ENCODE data around the gene GLP1R.
"Not testable (repeated sequence)": the region's sequence is repeated elsewhere in the genome, so short reads cannot be mapped to it uniquely, and the experiment has no call there.

GLP1R gene

DNA sequence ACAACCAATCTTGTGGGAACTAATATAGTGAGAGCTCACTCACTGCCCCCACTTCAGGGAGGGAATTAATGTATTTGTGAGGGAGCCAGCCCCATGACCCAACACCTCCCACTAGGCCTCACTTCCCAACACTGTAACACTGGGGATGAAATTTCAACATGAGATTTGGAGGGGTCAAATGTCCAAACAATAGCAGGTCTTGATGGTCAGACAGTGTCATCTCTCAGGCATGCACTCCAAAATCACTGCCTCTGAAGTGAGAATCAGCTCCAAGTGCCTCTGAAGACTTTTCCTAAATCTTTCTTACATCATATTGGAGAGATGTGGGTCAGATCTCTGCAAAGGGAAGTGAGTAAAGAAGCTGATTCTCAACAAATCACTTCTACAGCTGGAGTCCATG lies 80.3 kb downstream of the GLP1R start:
- DNase-seq (ENCODE audit: low read depth): no peak

GRCh38 chr6:39130691-39131090 lies 82.1 kb downstream of the GLP1R start:
- no peak for DNase-seq (ENCODE audit: low read depth)

DNA sequence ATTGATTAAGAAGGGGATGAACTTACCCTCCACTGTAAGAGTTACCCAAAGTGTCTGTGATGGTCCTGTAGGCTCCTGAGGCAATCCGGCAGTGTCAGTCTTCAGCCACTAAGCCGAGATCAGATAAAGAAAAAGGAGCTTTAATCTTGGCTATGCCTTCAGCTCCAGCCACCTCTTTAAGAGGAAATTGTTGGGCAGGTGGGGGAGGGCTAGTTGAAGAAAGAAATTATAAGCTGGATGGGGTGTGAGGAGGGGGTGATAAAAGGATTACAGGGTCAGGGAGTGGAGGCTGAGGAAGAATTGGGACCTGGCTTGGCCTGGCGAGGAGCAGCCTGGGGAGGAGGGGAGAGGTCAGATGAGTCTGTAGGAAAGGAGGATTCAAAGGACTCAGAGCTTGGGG lies 86.2 kb downstream of the GLP1R start:
- not testable (repeated sequence) for DNase-seq (ENCODE audit: low read depth)

DNA sequence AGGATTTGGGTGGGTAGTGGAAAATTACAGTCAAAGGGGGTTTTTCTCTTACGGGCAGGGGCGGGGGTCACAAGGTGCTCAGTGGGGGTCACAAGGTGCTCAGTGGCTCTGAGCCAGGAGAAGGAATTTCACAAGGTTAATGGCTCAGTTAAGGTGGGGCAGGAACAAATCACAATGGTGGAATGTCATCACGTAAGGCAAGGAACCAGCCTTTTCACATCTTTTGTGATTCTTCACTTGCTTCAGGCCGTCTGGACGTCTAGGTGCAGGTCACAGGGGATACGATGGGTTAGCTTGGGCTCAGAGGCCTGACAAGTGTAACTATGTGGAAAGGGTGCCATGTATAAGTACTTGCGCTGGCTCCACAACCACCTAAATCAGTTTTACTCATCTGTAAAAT lies 87.6 kb downstream of the GLP1R start:
- not testable (repeated sequence) for DNase-seq (ENCODE audit: low read depth)

DNA sequence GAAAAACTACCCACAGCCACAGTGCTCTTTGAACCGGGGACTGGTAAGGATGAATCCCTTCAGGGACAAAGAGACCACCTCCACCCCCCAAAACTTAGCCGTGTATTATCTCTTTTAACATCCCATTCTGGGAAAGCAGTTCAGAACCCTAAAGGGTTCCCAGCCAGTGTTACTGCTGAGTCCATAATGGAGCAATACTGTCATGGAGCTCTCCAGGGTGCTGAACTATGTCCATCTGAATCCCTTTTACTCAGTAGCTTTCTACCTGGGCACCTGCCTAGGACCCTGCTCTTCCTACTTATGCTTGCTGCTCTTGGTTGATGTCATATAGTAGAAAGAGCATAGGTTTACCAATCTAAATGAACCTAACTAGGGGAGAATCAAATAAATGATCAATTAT lies 88.7 kb downstream of the GLP1R start:
- DNase-seq (ENCODE audit: low read depth): peak; percentile 13

Data from stimulated activated CD8-positive, alpha-beta memory T cell treated with anti-CD3 and anti-CD28 coated beads, Interleukin-12 subunit alpha, Interleukin-12 subunit beta, amount 100 ng/mL, for 1 hour (primary cell).